CD14-positive monocyte (primary cell): ENCODE data around the gene LIMK2. TPM values are rescaled to one million over a fixed set of nuclear protein-coding genes. Genes with fewer than 3 reads are reported as not detected.
A peak's percentile ranks its signal among the peaks of the same experiment; 100 is the strongest.

Experiments
- DNase-seq, 3 donors: peaks; one replicate each; pipeline ENCODE4 v3.0.0-alpha.2; 2011 to 2022
- H2AFZ ChIP-seq: 2 replicates; pipeline ENCODE4 v1.6.0; 2012; ENCODE audit warnings: mild to moderate bottlenecking, low read depth, low read length, inconsistent platforms; ENCODE audit not compliant: insufficient read depth, poor library complexity, severe bottlenecking
- H3K27ac ChIP-seq, 2 donors: 1 replicate in 1 of 2; 2 replicates in 1 of 2; pipeline ENCODE4 v1.5.1; 2012 to 2013; ENCODE audit warnings: low read length in 2 of 2, control low read depth in 1 of 2, inconsistent platforms in 1 of 2, low read depth in 1 of 2, mild to moderate bottlenecking in 1 of 2
- H3K27me3 ChIP-seq, 2 donors: one replicate each; pipeline versions ENCODE4 v1.6.0 to v1.6.1; 2011 to 2013; ENCODE audit warnings: low read length in 2 of 2; ENCODE audit not compliant: control insufficient read depth in 2 of 2, insufficient read depth in 2 of 2
- H3K36me3 ChIP-seq, 2 donors: replicated peaks in 1 of 2; 1 replicate in 1 of 2; 2 replicates in 1 of 2; pipeline versions ENCODE4 v1.5.1 to v1.6.1; 2012 to 2013; ENCODE audit warnings: low read length in 2 of 2, control low read depth in 1 of 2, inconsistent platforms in 1 of 2, mild to moderate bottlenecking in 1 of 2; ENCODE audit not compliant: insufficient read depth in 2 of 2, control insufficient read depth in 1 of 2
- H3K4me1 ChIP-seq, 2 donors: 1 replicate in 1 of 2; 2 replicates in 1 of 2; pipeline versions ENCODE4 v1.5.1 to v1.6.1; 2012 to 2013; ENCODE audit warnings: low read length in 2 of 2, control low read depth in 1 of 2, inconsistent platforms in 1 of 2, mild to moderate bottlenecking in 1 of 2, moderate library complexity in 1 of 2; ENCODE audit not compliant: insufficient read depth in 2 of 2, control insufficient read depth in 1 of 2
- H3K4me2 ChIP-seq: replicated peaks from 2 replicates; pipeline ENCODE3; 2012; ENCODE audit warnings: low read length, moderate library complexity, mild to moderate bottlenecking; ENCODE audit not compliant: poor library complexity, severe bottlenecking; ENCODE audit errors: extremely low read depth
- H3K4me3 ChIP-seq, 3 experiments: fragments of 200-600 bp in 1 of 3; sonication (generic) in 1 of 3; replicated peaks in 1 of 3; 1 replicate in 2 of 3; 2 replicates in 1 of 3; pipeline ENCODE4 v1.5.1; 2011 to 2013; ENCODE audit warnings: low read length in 3 of 3, mild to moderate bottlenecking in 3 of 3, control low read depth in 2 of 3, low read depth in 2 of 3, inconsistent platforms in 1 of 3, moderate library complexity in 1 of 3
- H3K79me2 ChIP-seq: 2 replicates; pipeline ENCODE4 v1.6.0; 2012; ENCODE audit warnings: mild to moderate bottlenecking, control low read depth, inconsistent platforms, low read length, moderate library complexity; ENCODE audit not compliant: insufficient read depth
- H3K9ac ChIP-seq: 2 replicates; pipeline ENCODE4 v1.6.0; 2017; ENCODE audit warnings: low read length, mild to moderate bottlenecking; ENCODE audit not compliant: insufficient read depth, poor library complexity, severe bottlenecking
- H3K9me3 ChIP-seq, 2 donors: replicated peaks in 1 of 2; 1 replicate in 1 of 2; 2 replicates in 1 of 2; pipeline versions ENCODE4 v1.5.1 to v1.6.1; 2012 to 2013; ENCODE audit warnings: low read length in 2 of 2, control low read depth in 1 of 2; ENCODE audit not compliant: control insufficient read depth in 1 of 2, insufficient read depth in 1 of 2
- H4K20me1 ChIP-seq: 2 replicates; pipeline ENCODE4 v1.6.0; 2012; ENCODE audit warnings: mild to moderate bottlenecking, low read length, control low read depth, moderate library complexity; ENCODE audit not compliant: insufficient read depth
- H3K27ac Mint-ChIP-seq, 7 donors: one replicate each; pipeline ENCODE4 v1.8.0; 2020; ENCODE audit warnings: mild to moderate bottlenecking in 7 of 7, mixed read lengths in 7 of 7, moderate library complexity in 6 of 7, inconsistent platforms in 2 of 7
- H3K27me3 Mint-ChIP-seq, 3 donors: one replicate each; pipeline ENCODE4 v1.8.0; 2021 to 2022; ENCODE audit warnings: low read depth in 3 of 3, mild to moderate bottlenecking in 3 of 3, mixed read lengths in 3 of 3, moderate library complexity in 3 of 3, inconsistent platforms in 1 of 3
- H3K36me3 Mint-ChIP-seq, 2 donors: one replicate each; pipeline ENCODE4 v1.8.0; 2020; ENCODE audit warnings: mixed read lengths in 2 of 2, inconsistent platforms in 1 of 2, mild to moderate bottlenecking in 1 of 2
- H3K4me1 Mint-ChIP-seq: one replicate; pipeline ENCODE4 v1.8.0; 2020; ENCODE audit warnings: mild to moderate bottlenecking, mixed read lengths
- H3K4me3 Mint-ChIP-seq, 2 donors: one replicate each; pipeline ENCODE4 v1.8.0; 2020; ENCODE audit warnings: mild to moderate bottlenecking in 2 of 2, mixed read lengths in 2 of 2, moderate library complexity in 1 of 2
- H3K9me3 Mint-ChIP-seq, 7 donors: one replicate each; pipeline ENCODE4 v1.8.0; 2020 to 2022; ENCODE audit warnings: mixed read lengths in 7 of 7, mild to moderate bottlenecking in 6 of 7, moderate library complexity in 6 of 7, inconsistent platforms in 2 of 7
- WGBS: methylation state at CpG from one replicate; pipeline ENCODE4 v1.1.5; 2013; ENCODE audit warnings: missing lambda C conversion rate; ENCODE audit not compliant: insufficient coverage; 5-methylcytosine and 5-hydroxymethylcytosine counted together
- intact Hi-C, 2 donors: fragments of 100-400 bp; cut with micrococcal nuclease; formaldehyde crosslinking; loops; one replicate each; pipeline versions ENCODE4 v1.15.0 to v1.15.1; 2023
- polyA plus RNA-seq, 3 donors: library from polyadenylated mRNA; depleted of rRNA in 1 of 3; unstranded in 2 of 3; stranded (reverse) in 1 of 3; fragments of 300-500 nt in 2 of 3; fragments of >200 nt in 1 of 3; fragmentation: Illumina TruSeq in 2 of 3; gene quantifications; 1 replicate in 2 of 3; 2 replicates in 1 of 3; pipeline ENCODE4 v1.2.3, GENCODE V29; 2012 to 2021
- TF ChIP-seq, protein P1 (sequence below): fragments of 200-600 bp; IDR thresholded peaks from one replicate; pipeline ENCODE4 v1.8.0; 2022; ENCODE audit warnings: antibody characterized with exemption, mild to moderate bottlenecking

The LIMK2 gene
- polyA plus RNA-seq, 3 donors, result 5.5 to 14.2 (median 10.1) TPM

DNA sequence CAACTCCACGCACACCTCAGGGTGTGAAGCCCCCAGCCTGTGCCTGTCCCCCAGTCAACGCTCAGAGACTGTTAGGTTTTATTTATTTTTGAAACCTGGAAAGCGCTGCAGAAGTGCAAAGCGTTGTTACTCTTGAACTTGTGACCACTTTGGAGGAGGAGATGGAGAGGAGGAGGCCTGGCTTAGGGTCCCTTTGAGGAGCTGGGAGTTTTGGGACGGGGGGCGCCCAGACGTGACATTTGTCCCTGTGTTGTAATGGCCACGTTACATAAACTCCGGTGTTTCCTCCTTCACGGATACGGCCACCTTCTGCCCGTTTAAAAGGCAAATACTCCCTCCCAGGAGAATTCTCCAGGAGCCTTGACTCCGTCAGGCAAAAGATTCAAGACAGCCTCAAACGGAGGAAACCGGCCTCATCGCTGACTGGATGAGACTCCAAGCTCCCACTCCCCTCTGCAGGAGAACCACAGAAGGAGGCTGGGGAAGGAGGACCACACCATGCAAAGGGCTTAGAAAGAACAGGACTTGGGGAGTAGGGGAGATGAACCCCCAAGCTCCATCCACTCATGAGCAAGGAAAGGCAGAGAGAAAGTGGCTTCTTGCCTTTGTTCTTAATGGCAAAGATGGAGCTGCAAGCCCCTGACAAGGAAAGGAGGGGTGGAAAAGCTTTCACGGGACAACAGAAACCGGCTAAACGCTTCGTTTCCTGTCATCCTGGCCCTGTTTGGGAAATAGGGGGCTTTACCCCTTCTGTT is 79.6 kb downstream of the LIMK2 start:
- Histone ChIP-seq H3K4me3 (peak overlapping the region; percentile 68 to 96 (median 94)), H3K27me3 (no peaks in the 10 kb centered on the region), H3K4me2 (peak overlapping the region; percentile 91), H3K79me2 (peaks cover 9% of the 10 kb centered on the region), H2AFZ (peak overlapping the region; percentile 75), H3K9me3 (no peaks in the 10 kb centered on the region), H3K36me3 (peaks cover 9 to 15% of the 10 kb centered on the region in 2 donors), H4K20me1 (peaks cover 12% of the 10 kb centered on the region), H3K4me1 (peaks cover 78 to 94% of the 10 kb centered on the region in 2 donors), H3K9ac (peak overlapping the region; percentile 84), H3K27ac (peak overlapping the region; percentile 96 to 99)
- peaks cover 14 to 24% of the 10 kb centered on the region in 2 donors for H3K36me3 Mint-ChIP-seq
- H3K9me3 Mint-ChIP-seq, result peaks cover 0 to 1% (median 0%) of the 10 kb centered on the region in 7 donors
- peaks cover 0 to 5% (median 3%) of the 10 kb centered on the region in 3 donors for H3K27me3 Mint-ChIP-seq
- TF ChIP-seq, protein P1, sequence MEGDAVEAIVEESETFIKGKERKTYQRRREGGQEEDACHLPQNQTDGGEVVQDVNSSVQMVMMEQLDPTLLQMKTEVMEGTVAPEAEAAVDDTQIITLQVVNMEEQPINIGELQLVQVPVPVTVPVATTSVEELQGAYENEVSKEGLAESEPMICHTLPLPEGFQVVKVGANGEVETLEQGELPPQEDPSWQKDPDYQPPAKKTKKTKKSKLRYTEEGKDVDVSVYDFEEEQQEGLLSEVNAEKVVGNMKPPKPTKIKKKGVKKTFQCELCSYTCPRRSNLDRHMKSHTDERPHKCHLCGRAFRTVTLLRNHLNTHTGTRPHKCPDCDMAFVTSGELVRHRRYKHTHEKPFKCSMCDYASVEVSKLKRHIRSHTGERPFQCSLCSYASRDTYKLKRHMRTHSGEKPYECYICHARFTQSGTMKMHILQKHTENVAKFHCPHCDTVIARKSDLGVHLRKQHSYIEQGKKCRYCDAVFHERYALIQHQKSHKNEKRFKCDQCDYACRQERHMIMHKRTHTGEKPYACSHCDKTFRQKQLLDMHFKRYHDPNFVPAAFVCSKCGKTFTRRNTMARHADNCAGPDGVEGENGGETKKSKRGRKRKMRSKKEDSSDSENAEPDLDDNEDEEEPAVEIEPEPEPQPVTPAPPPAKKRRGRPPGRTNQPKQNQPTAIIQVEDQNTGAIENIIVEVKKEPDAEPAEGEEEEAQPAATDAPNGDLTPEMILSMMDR, result no peak
- peak overlapping the region; percentile 86 to 99 (median 93) for H3K27ac Mint-ChIP-seq
- WGBS, result under 1% methylated on average over 12 of the region's 20 CpGs
- intact Hi-C loops, result loop anchor here in 1 of 2 donors (5.0 kb wide), 3 partner anchors 59 to 324 kb away; partner anchors contain the start of genes MORC2, RNF185 and TUG1
- H3K4me3 Mint-ChIP-seq, result peak overlapping the region; percentile 92 to 98
- H3K4me1 Mint-ChIP-seq, result peaks cover 70% of the 10 kb centered on the region
- peak in 1 of 3 donors; percentile 41 for DNase-seq

DNA sequence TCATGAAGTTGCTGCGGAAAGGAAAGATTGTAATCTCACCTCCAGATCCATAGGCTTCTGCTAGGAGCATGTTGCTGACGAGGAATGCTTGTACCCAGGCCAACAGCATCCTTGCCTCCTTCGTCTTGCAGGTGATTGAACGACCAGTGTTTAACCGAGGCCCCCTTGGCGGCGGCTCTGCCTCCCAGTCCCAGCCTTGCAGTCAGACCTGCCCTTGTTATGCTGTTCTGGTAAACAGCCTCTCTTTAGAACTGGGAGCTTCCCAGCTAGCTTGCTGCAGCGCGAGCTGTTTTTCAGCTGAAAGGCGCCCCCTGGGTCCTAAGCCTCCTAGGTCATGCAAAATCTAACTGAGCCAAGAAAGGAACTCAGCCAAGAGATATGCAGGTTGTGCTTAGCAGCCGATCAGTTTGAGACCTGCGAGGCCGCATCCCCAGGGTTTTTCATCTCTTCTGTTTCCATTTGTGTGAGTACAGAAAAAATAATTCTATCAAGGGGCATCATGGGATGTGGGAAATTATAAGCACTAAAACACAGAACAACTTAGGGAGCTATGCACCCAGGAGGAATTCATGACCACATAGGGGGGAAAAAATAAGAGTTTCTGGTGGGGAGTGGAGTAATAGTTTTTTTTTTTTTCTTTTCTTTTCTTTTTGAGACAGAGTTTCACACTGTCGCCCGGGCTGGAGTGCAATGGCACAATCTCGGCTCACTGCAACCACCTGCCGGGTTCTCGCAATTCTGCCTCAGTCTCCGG is 80.3 kb downstream of the LIMK2 start, which contains the start of gene PIK3IP1:
PIK3IP1 (minus strand) TSS at position 253 of the 754 bp plus-strand sequence; CDS start at position 109, 144 bp downstream.
- Histone ChIP-seq H4K20me1 (peaks cover 12% of the 10 kb centered on the region), H3K4me2 (peak within 1 kb of the TSS; percentile 91), H3K27ac (peak within 1 kb of the TSS; percentile 96 to 99), H3K27me3 (no peaks in the 10 kb centered on the region), H3K4me1 (peaks cover 77 to 92% of the 10 kb centered on the region in 2 donors), H3K4me3 (peak within 1 kb of the TSS; percentile 68 to 96 (median 94)), H2AFZ (peak within 1 kb of the TSS; percentile 75), H3K36me3 (peaks cover 7 to 11% of the 10 kb centered on the region in 2 donors), H3K9me3 (no peaks in the 10 kb centered on the region), H3K79me2 (peaks cover 9% of the 10 kb centered on the region), H3K9ac (peak within 1 kb of the TSS; percentile 84)
- Mint-ChIP-seq H3K36me3 (peaks cover 13 to 16% of the 10 kb centered on the region in 2 donors), H3K27ac (peak within 1 kb of the TSS; percentile 91 to 99 (median 93)), H3K4me3 (peak within 1 kb of the TSS; percentile 92 to 98), H3K9me3 (peaks cover 0 to 1% (median 0%) of the 10 kb centered on the region in 7 donors), H3K27me3 (peaks cover 0 to 5% (median 3%) of the 10 kb centered on the region in 3 donors), H3K4me1 (peaks cover 74% of the 10 kb centered on the region)
- 0% methylated on average over 10 of the region's 19 CpGs for WGBS
- DNase-seq, result peak; percentile 50 to 73 (median 65)
- TF ChIP-seq, protein P1, result peak; percentile 66
- intact Hi-C loops, result loop anchor here in 1 of 2 donors (5.0 kb wide), 3 partner anchors 60 to 325 kb away; partner anchors contain the start of genes MORC2, RNF185 and TUG1
